ENCODE measurements around the gene COX6A2. TPM values are rescaled to one million over a fixed set of nuclear protein-coding genes. Genes with fewer than 3 reads are reported as not detected.

Gene COX6A2
- total RNA-seq, 1 experiment from 2014 or later: not detected

GRCh38 chr16:31401436-31401835 is 26.7 kb downstream of the COX6A2 start:
- no peaks in the 10 kb centered on the region for H4K20me1 ChIP-seq (ENCODE audit: insufficient read depth, low read depth, low read length)
- no peak overlapping the region for H3K9ac ChIP-seq (ENCODE audit: low read length)
- H3K27me3 ChIP-seq (ENCODE audit: low read length): no peaks in the 10 kb centered on the region
- H2AFZ ChIP-seq (ENCODE audit: low read length): no peak overlapping the region
- no peak overlapping the region for H3K4me2 ChIP-seq (ENCODE audit: low read depth, low read length, poor library complexity, severe bottlenecking)
- H3K36me3 ChIP-seq (ENCODE audit: insufficient read depth, low read length): no peaks in the 10 kb centered on the region
- DNase-seq: no peak
- no peak overlapping the region for H3K4me3 ChIP-seq (ENCODE audit: low read length)
- H3K27ac ChIP-seq (ENCODE audit: low read length): no peak overlapping the region
- peaks cover 15% of the 10 kb centered on the region for H3K4me1 ChIP-seq (ENCODE audit: low read length)
- no peaks in the 10 kb centered on the region for H3K9me2 ChIP-seq (replicated peaks; ENCODE audit: insufficient read depth, low read length)
- no peaks in the 10 kb centered on the region for H3K9me3 ChIP-seq (ENCODE audit: low read length)
- no peaks in the 10 kb centered on the region for H3K79me2 ChIP-seq (ENCODE audit: low read length)

GRCh38 chr16:31400191-31400590 is 28.0 kb downstream of the COX6A2 start:
- no peaks in the 10 kb centered on the region for H3K9me3 ChIP-seq (ENCODE audit: low read length)
- no peak overlapping the region for H3K9ac ChIP-seq (ENCODE audit: low read length)
- no peaks in the 10 kb centered on the region for H3K27me3 ChIP-seq (ENCODE audit: low read length)
- H3K9me2 ChIP-seq (replicated peaks; ENCODE audit: insufficient read depth, low read length): no peaks in the 10 kb centered on the region
- H3K4me3 ChIP-seq (ENCODE audit: low read length): no peak overlapping the region
- H3K36me3 ChIP-seq (ENCODE audit: insufficient read depth, low read length): no peaks in the 10 kb centered on the region
- no peaks in the 10 kb centered on the region for H4K20me1 ChIP-seq (ENCODE audit: insufficient read depth, low read depth, low read length)
- H3K79me2 ChIP-seq (ENCODE audit: low read length): no peaks in the 10 kb centered on the region
- no peak overlapping the region for H2AFZ ChIP-seq (ENCODE audit: low read length)
- no peak overlapping the region for H3K27ac ChIP-seq (ENCODE audit: low read length)
- no peak for DNase-seq
- peaks cover 15% of the 10 kb centered on the region for H3K4me1 ChIP-seq (ENCODE audit: low read length)
- H3K4me2 ChIP-seq (ENCODE audit: low read depth, low read length, poor library complexity, severe bottlenecking): no peak overlapping the region

GRCh38 chr16:31397701-31398100 is 30.5 kb downstream of the COX6A2 start:
- H3K27me3 ChIP-seq (ENCODE audit: low read length): no peaks in the 10 kb centered on the region
- H3K27ac ChIP-seq (ENCODE audit: low read length): no peak overlapping the region
- H2AFZ ChIP-seq (ENCODE audit: low read length): no peak overlapping the region
- H3K4me2 ChIP-seq (ENCODE audit: low read depth, low read length, poor library complexity, severe bottlenecking): no peak overlapping the region
- no peaks in the 10 kb centered on the region for H3K79me2 ChIP-seq (ENCODE audit: low read length)
- H3K4me1 ChIP-seq (ENCODE audit: low read length): peaks cover 7% of the 10 kb centered on the region
- no peak overlapping the region for H3K9ac ChIP-seq (ENCODE audit: low read length)
- no peak overlapping the region for H3K4me3 ChIP-seq (ENCODE audit: low read length)
- no peaks in the 10 kb centered on the region for H4K20me1 ChIP-seq (ENCODE audit: insufficient read depth, low read depth, low read length)
- no peaks in the 10 kb centered on the region for H3K36me3 ChIP-seq (ENCODE audit: insufficient read depth, low read length)
- DNase-seq: no peak
- no peaks in the 10 kb centered on the region for H3K9me3 ChIP-seq (ENCODE audit: low read length)
- H3K9me2 ChIP-seq (replicated peaks; ENCODE audit: insufficient read depth, low read length): no peaks in the 10 kb centered on the region

GRCh38 chr16:31397096-31397660 is 31.0 kb downstream of the COX6A2 start:
- Histone ChIP-seq H3K4me3 (ENCODE audit: low read length) (no peak overlapping the region), H3K9ac (ENCODE audit: low read length) (no peak overlapping the region), H3K4me2 (ENCODE audit: low read depth, low read length, poor library complexity, severe bottlenecking) (no peak overlapping the region), H2AFZ (ENCODE audit: low read length) (no peak overlapping the region), H3K27me3 (ENCODE audit: low read length) (no peaks in the 10 kb centered on the region), H3K36me3 (ENCODE audit: insufficient read depth, low read length) (no peaks in the 10 kb centered on the region), H3K9me2 (replicated peaks; ENCODE audit: insufficient read depth, low read length) (no peaks in the 10 kb centered on the region), H4K20me1 (ENCODE audit: insufficient read depth, low read depth, low read length) (no peaks in the 10 kb centered on the region), H3K79me2 (ENCODE audit: low read length) (no peaks in the 10 kb centered on the region), H3K4me1 (ENCODE audit: low read length) (peaks cover 7% of the 10 kb centered on the region), H3K27ac (ENCODE audit: low read length) (no peak overlapping the region), H3K9me3 (ENCODE audit: low read length) (no peaks in the 10 kb centered on the region)
- no peak for DNase-seq

GRCh38 chr16:31395647-31396046 is 32.5 kb downstream of the COX6A2 start:
- DNase-seq: no peak
- Histone ChIP-seq H3K4me2 (ENCODE audit: low read depth, low read length, poor library complexity, severe bottlenecking) (no peak overlapping the region), H3K9me3 (ENCODE audit: low read length) (no peaks in the 10 kb centered on the region), H3K79me2 (ENCODE audit: low read length) (no peaks in the 10 kb centered on the region), H3K27me3 (ENCODE audit: low read length) (no peaks in the 10 kb centered on the region), H2AFZ (ENCODE audit: low read length) (no peak overlapping the region), H3K4me3 (ENCODE audit: low read length) (no peak overlapping the region), H3K4me1 (ENCODE audit: low read length) (peaks cover 7% of the 10 kb centered on the region), H3K36me3 (ENCODE audit: insufficient read depth, low read length) (no peaks in the 10 kb centered on the region), H3K9ac (ENCODE audit: low read length) (no peak overlapping the region), H4K20me1 (ENCODE audit: insufficient read depth, low read depth, low read length) (no peaks in the 10 kb centered on the region), H3K9me2 (replicated peaks; ENCODE audit: insufficient read depth, low read length) (no peaks in the 10 kb centered on the region), H3K27ac (ENCODE audit: low read length) (no peak overlapping the region)

GRCh38 chr16:31393056-31393455 is 35.1 kb downstream of the COX6A2 start, which contains the start of gene ITGAD:
Gene ITGAD (plus strand): TSS chr16:31393335. CDS start chr16:31393361, 26 bp downstream.
- Histone ChIP-seq H3K27ac (ENCODE audit: low read length) (no peak within 1 kb of the TSS), H3K9me3 (ENCODE audit: low read length) (no peaks in the 10 kb centered on the region), H3K4me2 (ENCODE audit: low read depth, low read length, poor library complexity, severe bottlenecking) (peak within 1 kb of the TSS; percentile 7), H3K27me3 (ENCODE audit: low read length) (no peaks in the 10 kb centered on the region), H3K36me3 (ENCODE audit: insufficient read depth, low read length) (no peaks in the 10 kb centered on the region), H3K9me2 (replicated peaks; ENCODE audit: insufficient read depth, low read length) (no peaks in the 10 kb centered on the region), H2AFZ (ENCODE audit: low read length) (no peak within 1 kb of the TSS), H3K4me3 (ENCODE audit: low read length) (no peak within 1 kb of the TSS), H3K9ac (ENCODE audit: low read length) (no peak within 1 kb of the TSS), H3K4me1 (ENCODE audit: low read length) (peaks cover 7% of the 10 kb centered on the region), H4K20me1 (ENCODE audit: insufficient read depth, low read depth, low read length) (no peaks in the 10 kb centered on the region), H3K79me2 (ENCODE audit: low read length) (no peaks in the 10 kb centered on the region)
- DNase-seq: peak; percentile 44

GRCh38 chr16:31390504-31391041 is 37.6 kb downstream of the COX6A2 start:
- Histone ChIP-seq H3K27me3 (ENCODE audit: low read length) (no peaks in the 10 kb centered on the region), H3K79me2 (ENCODE audit: low read length) (no peaks in the 10 kb centered on the region), H3K4me3 (ENCODE audit: low read length) (no peak overlapping the region), H4K20me1 (ENCODE audit: insufficient read depth, low read depth, low read length) (no peaks in the 10 kb centered on the region), H3K27ac (ENCODE audit: low read length) (no peak overlapping the region), H3K9me3 (ENCODE audit: low read length) (no peaks in the 10 kb centered on the region), H2AFZ (ENCODE audit: low read length) (no peak overlapping the region), H3K4me2 (ENCODE audit: low read depth, low read length, poor library complexity, severe bottlenecking) (no peak overlapping the region), H3K9ac (ENCODE audit: low read length) (no peak overlapping the region), H3K9me2 (replicated peaks; ENCODE audit: insufficient read depth, low read length) (no peaks in the 10 kb centered on the region), H3K4me1 (ENCODE audit: low read length) (peaks cover 11% of the 10 kb centered on the region), H3K36me3 (ENCODE audit: insufficient read depth, low read length) (no peaks in the 10 kb centered on the region)
- no peak for DNase-seq

GRCh38 chr16:31388535-31388934 is 39.6 kb downstream of the COX6A2 start:
- H3K27ac ChIP-seq (ENCODE audit: low read length): no peak overlapping the region
- no peaks in the 10 kb centered on the region for H3K9me2 ChIP-seq (replicated peaks; ENCODE audit: insufficient read depth, low read length)
- H3K9ac ChIP-seq (ENCODE audit: low read length): no peak overlapping the region
- no peaks in the 10 kb centered on the region for H3K36me3 ChIP-seq (ENCODE audit: insufficient read depth, low read length)
- no peaks in the 10 kb centered on the region for H3K79me2 ChIP-seq (ENCODE audit: low read length)
- H3K9me3 ChIP-seq (ENCODE audit: low read length): no peaks in the 10 kb centered on the region
- H3K27me3 ChIP-seq (ENCODE audit: low read length): no peaks in the 10 kb centered on the region
- no peak overlapping the region for H2AFZ ChIP-seq (ENCODE audit: low read length)
- H3K4me2 ChIP-seq (ENCODE audit: low read depth, low read length, poor library complexity, severe bottlenecking): no peak overlapping the region
- peaks cover 11% of the 10 kb centered on the region for H3K4me1 ChIP-seq (ENCODE audit: low read length)
- no peak overlapping the region for H3K4me3 ChIP-seq (ENCODE audit: low read length)
- no peaks in the 10 kb centered on the region for H4K20me1 ChIP-seq (ENCODE audit: insufficient read depth, low read depth, low read length)
- DNase-seq: no peak
